HG02798 (cell line): ENCODE measurements around the gene RAD51B.

Experiments used
- ATAC-seq: cut with Tn5 transposase; IDR thresholded peaks from one replicate; pipeline ENCODE4 v1.9.1; 2021; ENCODE audit warnings: mild to moderate bottlenecking; ENCODE audit not compliant: unreplicated experiment, poor library complexity

RAD51B gene

DNA sequence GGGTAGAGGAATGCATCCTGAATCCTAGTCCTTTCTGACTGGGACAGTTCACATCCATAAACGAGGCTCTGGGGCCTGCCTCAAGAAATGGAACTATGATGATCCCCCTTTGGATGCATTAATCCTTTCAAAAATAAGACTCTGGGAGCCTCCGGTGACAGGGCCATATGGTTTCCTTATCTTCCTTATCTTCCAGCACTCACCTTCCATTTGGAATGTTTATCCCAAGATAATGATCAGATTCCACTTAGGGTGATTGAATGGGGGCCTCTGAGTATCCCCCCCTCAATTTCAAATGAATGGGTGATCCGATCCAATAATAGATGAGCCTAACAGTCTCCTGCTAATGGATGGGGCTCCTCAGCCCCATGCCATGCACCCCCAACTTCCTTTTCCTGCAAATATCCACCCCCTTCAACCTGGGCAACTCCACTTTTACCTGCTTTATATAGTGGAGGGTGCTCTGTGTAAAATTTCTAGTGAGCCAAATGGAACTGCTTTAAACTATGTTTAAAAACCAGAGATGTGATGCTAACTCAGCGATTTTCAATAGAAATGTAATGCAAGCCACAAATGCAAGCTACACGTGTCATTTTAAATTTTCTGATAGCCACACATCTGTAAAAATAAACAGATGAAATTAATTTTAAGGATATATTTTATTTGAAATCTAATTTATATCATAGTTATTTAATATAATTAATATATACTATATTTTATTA, 815.5 kb downstream of the RAD51B start:
- ATAC-seq, result no peak

DNA sequence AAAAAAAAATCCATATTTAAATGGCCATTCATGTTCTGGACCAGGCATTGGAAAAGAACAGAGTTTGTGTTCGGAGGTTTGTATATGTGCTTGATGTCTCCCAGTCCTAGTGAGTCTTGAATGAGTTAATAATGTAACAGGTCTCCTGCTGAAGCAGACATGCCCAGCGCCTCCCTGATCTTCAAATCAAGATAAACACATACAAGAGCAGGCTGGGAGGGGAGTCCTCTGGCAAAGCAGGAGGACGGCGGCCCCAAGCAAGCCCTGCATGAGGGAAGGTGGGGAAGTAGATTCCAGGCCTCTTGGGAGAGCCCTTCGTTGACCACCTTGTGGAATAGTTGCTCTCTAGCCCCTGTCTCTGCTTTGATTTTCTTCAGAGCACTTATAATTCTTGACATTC, 817.0 kb downstream of the RAD51B start:
- no peak for ATAC-seq

DNA sequence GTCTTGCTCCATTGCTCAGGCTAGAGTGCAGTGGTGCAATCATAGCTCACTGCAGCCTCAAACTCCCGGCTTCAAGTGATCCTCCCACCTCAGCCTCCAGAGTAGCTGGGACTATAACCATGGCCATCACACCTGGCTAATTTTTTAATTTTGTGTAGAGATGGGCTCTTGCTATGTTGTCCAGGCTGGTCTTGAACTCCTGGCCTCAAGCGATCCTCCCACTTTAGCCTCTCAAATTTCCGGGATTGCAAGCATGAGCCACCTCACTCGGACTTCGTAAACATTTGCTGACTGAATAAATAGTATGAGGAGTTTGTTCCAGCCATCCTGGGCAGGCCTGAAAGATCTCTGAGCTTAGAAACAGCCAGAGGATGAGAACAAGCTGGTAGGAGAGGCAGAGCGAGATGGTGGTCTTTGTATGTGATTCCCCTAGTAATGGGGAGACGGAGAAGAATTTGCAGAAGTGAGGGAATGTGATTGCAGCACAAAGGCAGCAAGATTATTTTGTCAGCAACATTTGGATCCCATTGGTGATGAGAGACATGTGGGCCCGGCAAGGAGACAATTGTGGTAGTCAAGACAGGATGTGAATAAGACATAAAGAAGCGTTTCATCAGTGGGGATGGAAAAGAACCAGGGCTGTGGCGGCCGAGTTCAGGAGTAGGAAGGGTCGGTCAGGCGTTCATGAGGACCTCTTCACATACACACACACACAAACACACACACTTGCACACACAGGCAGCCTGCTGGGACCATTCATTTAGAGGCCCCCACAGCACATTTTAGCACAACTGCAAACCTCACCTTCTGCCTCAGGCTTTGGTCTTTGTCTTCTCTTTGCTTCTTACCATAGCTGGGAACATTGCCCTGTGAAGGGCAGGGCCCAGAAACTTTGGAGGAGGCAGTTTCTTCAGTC, 817.8 kb downstream of the RAD51B start:
- ATAC-seq, result no peak

DNA sequence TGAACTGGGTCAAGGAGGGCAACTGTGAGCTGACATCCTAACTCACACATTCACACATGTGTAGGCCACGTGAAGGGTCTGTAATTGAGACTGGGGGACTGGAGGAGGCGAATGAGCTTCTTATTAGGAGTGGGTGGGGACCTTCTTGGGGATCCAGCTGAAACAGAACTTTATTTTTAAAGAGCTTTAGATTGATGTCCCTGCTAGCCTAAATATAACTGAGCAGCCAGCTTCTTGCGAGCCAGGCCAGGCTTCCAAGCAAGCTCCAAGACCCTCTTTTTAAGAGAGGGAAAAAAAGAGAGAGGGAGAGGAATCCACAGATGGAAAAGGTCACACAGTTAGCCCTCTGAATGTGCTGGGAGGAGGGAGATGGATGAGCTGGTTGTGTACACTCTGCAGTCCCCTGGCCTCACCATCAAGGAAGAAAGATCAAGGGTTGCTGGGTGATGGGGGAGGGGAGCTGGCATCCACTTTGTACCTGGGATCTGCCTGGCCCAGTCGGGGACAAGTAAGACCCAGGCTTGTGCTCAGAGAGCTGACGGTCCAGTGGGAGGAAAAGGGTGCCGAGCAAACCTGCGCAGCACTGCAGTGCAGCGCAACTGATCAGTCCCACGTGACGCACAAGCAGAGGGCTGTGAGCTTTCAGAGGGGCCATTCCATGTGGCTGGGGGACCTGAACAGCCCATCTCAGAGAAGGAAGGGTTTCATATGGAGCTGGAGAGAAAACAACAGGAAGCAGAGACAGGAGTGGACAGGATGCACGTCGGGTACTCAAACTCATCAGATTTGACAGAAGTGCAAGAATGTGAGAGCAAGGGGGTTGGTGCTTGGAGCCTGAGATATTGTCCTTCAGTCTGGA, 818.8 kb downstream of the RAD51B start:
- ATAC-seq, result no peak

DNA sequence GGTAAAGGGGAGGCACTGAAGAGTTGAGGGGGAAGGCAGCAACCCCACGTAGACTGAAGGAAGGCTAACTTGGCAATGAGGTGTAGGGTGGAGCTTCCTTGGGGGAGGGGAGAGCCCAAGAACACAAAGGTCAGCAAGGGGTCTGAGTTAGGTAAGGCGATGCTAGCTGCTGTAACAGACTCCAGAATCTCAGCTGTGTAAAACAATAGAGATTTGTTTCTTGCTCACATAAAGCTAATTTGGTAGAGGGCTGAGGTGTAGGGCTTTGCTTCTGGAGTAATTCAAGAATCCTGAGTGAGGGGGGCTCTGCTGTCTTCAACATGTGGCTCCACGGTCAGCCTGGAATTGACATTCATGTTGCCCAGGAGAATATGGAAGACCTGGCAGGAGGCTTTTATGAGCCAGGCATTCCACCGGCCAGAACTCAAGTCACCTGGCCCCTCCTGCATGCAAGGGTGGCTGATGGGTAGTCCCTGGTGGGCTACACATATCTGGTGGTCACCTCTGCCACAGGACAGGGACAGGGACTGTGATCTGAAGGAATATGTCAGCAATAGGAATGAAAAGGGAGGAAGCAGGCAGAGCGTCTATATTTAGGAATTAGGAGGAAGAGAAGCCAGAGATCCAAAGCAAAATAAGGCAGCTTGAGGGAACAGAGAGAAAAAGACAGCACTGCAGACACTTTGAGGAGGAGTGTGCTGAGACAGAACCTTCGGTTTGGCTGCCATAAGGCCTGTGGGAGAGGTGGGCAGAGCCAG, 819.6 kb downstream of the RAD51B start:
- ATAC-seq, result no peak

DNA sequence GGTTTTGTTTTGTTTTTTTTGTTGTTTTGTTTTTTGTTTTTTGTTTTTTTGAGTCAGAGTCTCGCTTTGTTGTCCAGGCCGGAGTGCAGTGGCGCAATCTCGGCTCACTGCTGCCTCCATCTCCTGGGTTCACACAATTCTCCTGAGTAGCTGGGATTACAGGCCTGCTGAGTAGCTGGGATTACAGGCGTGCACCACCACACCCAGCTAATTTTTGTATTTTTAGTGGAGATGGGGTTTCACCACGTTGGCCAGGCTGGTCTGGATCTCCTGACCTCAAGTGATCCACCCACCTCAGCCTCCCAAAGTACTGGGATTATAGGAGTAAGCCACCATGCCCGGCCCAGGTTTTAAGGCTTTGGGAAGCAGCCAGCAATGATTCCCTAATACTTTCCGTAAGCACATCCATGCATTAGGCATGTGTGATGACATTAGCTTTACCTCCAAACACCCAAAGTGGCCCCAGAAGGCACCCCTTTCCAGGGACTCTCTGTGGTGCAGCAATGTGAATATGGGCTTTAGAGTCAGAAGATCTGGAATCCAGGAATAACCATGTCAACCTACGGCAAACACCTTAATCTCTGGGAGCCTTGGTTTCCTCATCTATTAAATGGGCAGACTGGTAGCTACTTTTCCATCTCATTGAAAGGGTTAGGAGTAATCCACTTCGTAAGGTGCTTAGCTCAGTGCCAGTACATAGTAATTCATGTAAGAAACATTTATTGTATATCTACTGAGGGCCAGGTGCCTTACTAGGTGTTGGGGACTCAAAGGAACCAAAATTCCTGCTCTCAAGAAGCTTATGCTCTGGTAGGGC, 820.4 kb downstream of the RAD51B start:
- no peak for ATAC-seq

DNA sequence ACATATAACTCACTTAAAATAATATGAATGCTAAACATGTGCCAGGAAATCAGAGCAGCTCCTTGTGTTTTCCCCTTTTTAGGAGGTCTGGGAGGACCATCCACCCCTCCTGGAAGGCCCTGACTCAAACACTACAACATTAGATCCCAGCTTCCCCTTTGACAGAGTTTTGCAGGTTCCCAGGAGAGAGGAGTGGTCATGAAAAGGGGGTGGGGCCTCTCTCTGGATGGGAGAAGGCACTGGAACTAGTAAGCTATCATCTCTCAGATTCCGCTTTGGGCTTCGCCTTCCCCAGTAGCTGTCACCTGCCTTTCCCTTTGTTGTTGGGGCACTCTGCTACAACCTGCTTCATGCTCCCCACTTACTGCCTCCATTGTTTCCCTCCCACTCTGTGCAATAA, 824.1 kb downstream of the RAD51B start:
- ATAC-seq, result no peak

DNA sequence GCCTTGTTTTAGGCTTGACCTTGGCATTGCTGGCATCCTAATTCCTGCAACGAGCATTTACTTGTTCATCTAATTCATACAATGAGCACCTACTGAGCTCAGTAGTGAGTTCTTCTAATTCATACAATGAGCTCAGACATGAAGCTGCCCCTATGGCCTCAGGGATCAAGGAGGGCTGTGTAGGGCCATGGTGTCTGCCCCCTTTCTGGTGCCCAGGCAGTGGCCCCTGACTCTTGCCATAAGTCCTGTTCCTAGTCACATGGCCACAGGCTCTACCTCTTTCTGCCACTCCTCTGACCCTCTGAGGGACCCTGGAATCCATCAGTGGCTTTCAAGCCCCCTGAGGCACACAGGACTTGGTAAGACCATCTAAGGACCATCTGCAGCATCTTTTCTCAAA, 824.5 kb downstream of the RAD51B start:
- no peak for ATAC-seq

DNA sequence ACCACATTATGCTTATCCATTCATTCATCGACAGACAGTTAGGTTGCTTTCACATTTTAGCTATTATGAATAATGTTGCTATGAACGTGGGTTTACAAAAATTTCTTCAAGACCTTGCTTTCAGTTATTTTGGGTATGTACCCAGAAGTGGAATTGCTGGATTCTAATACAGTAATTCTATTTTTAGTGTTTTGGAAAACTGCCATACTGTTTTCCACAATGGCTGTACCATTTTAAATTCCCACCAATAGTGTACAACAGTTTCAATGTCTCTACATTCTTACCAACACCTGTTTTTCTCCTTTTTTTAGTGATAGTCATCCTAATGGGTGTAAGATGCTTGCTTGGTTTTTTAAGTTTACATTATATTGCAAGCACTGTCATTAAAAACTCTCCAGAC, 825.8 kb downstream of the RAD51B start:
- no peak for ATAC-seq

DNA sequence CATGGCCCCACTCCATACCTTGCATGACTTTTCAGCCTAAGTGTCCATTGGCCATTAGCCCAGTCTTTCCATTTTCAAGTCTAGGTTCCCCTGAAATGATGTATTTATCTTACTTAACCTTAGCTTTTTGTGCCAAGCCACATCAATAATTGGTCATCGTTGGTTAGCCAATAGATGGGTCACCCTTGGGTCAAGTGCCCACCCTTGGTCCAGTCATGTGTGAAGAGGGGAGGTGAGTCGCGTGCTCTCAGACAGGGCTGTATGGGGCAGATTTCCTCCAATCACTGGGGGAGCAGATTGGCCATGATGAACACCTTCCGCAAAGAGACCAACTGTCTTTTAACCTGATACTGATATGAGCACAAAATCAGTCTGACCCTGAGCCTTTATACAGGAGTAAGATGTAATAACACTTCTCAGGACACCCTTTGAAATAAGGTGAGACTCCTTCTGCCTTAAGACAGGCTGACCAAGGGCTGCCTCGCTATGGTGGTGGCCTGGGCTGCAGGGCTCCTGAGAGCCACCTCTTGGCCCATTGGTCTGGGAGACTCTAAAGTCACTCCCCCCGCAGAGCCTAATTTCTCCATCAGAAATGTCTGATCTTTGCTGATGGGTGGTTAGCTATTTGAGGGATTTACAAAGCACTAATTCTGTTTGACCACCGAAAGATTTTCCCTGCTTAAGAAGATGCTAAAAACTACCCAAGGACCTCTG, 830.1 kb downstream of the RAD51B start:
- ATAC-seq, result no peak

DNA sequence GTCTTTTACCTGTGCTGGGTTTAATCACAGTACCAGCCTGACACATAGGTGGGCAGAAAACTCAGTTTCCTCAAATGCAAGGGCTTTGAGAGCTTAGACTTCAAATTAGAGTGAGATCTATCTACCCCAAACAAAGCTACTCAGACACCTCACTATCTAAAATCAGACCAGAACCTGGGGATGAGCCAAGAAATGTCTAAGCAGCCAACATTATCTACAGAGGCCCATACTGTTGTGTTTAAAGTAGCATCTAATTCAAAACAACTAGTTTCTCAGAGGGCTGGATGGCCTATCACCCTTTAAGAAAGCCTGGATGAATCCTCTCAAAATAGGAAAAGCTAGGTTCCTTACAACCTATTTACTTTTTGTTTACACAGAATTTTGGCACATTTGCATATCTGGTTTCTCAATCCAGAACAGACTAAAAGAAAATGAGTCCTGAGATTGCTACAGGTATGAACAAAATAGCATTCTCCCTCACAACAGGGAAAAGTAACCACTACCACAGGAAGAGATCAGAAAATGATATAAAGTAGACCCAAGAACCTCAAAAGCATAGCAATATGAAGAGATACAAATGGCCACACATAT, 830.9 kb downstream of the RAD51B start:
- no peak for ATAC-seq

DNA sequence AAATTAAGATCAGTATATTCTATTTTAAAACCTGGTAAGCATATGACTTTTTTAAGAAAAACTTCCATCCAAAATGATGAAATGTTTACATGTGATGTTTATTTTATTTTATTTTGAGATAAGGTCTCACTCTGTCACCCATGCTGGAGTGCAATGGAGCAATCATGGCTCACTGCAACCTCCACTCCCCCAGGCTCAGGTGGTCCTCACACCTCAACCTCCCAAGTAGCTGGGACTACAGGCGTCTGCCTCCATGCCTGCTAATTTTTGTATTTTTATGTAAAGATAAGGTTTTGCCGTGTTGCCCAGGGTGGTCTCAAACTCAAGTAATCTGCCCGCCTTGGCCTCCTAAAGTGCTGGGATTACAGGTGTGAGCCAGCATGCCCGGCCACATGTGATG, 831.5 kb downstream of the RAD51B start:
- ATAC-seq, result no peak

DNA sequence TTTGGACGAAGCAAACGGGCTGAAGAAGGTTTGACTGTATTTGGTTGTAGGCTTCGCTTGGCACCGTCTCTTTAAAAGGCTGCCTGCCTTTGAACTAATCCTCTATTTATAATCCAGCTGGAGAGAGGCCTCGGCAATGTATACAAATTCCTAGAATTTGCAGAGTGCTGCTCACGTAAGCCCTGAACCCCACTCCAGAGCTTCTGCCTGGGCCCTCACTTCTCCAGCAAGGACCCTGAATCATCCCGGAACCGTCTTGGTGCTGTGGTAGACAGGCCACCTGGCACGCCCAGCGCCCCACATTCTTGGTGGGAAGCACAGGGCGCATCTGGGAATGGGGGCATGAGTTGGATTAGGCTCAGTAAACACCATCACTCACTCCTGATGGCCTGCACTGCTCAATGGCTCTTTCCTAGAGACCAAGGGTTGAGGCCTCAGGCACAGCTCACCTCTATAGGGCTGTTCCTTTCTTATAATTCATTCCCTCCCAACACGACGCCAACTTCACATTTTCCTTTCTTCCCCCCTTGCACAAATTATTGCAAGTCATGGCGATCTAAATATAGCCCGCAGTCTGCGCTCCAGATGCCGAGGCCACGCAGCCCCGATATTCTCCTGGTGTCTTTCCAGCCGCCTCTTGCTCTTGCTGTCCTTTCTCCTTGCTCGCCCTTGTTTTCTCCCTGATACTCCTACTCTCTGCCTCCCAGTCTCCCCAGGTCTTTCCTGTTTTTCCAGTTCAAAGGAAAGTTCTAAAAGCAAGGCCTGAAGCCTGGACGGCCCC, 832.3 kb downstream of the RAD51B start:
- ATAC-seq, result no peak

DNA sequence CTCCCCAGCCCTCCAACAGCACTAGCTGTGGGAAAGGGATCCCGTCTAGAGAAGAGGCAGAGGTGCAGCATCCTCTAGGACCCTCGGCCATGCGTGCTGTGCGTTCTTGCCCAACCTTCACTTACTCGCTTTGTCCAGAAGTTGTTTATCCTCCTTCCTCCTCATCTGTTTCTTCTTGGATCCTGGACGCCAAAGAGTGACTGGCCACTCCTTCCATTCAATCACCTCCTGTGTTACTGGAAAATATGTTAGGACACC, 832.8 kb downstream of the RAD51B start:
- no peak for ATAC-seq

DNA sequence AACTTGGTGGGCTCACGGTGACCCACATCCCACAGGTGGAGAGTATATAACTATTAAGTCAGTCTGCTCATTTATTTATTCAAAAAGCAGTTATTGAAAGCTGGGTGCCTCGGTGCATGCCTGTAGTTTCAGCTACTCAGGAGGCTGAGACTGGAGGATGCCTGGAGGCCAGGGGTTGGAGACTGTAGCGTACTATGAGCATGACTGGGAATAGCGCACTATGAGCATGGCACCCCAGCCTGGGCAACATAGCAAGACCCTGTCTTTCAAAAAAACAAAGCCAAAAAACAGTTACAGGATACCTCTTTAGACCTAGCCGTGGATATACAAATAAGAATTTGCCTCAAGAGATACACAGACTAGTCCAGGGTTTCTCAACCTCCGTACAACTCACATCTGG, 833.5 kb downstream of the RAD51B start:
- ATAC-seq, result no peak

DNA sequence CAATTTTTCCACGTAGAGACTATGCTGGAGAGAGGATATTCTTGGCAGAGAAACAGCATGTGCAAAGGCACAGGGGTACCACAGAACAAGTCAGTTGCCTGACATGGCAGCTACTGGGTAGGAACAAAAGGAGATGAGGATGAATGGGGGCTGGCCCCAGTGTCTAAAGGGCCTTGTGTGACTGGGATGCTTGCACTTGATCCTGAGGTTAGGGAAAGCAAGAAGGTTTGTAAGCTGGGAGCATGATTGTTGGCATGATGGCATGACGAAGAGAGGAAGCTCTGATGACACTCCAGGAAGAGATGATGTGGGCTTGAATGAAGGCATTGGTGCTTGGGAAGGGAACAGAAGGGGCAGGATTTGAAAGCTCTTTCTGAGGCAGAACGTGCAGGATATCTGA, 834.2 kb downstream of the RAD51B start:
- ATAC-seq, result no peak

DNA sequence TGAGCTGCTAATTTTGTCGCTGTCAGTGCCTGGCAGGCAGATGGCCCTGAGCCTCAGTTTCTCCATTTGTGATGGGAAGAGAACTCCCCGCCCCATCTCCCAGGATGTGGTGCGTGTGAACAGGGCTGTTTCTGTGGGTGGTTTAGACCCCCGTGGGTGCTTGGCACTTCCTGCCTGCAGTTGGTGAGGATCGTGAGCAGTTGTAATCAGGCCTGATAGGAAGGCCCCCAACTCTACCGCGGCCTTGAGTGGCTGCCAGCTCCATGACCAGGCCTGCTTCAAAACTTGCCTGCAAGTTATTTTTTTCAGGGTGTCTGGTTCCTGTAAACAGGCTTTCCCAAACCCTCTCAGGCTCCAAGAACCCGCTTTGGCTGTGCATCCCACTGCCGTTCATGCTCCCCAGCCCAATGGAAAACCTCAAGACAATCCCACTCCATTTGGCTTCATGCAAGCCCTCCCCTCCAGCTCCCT, 834.9 kb downstream of the RAD51B start:
- no peak for ATAC-seq
